Purkinje cell (primary cell): ENCODE data around the gene GLMN. TPM values are rescaled to one million over a fixed set of nuclear protein-coding genes. Genes with fewer than 3 reads are reported as not detected.

Experiments used
- polyA plus RNA-seq: library from polyadenylated mRNA; unstranded; fragments of >200 nt; fragmentation: Nextera tagmentation; gene quantifications from 2 replicates; pipeline ENCODE4 v1.2.1, GENCODE V29; 2014

GLMN gene
- polyA plus RNA-seq: 39.3 and 47.1 TPM in 2 replicates

GRCh38 chr1:92298573-92299476 is at the start of gene GLMN, which contains the start of gene RPAP2:
GLMN (minus strand) TSS chr1:92298987; CDS start chr1:92297999, 988 bp downstream.
RPAP2 (plus strand) TSS chr1:92299059; CDS start chr1:92299074, 15 bp downstream.

GRCh38 chr1:92217721-92218120 is 81.1 kb downstream of the GLMN start, which contains the start of gene C1orf146:
C1orf146 (plus strand) TSS chr1:92217915; CDS start chr1:92231421, 13,506 bp downstream.

Other genes with a start within 250 kb of the GLMN start
- not detected in 2 replicates for gene SETSIP, start 223.6 kb downstream of the GLMN start, polyA plus RNA-seq
- 573 and 622 TPM in 2 replicates for gene BTBD8, start 218.6 kb downstream of the GLMN start, polyA plus RNA-seq
- gene C1orf146, start 81.1 kb downstream of the GLMN start, polyA plus RNA-seq: 5.1 and 10.2 TPM in 2 replicates
- gene RPAP2, start 72 bp upstream of the GLMN start, polyA plus RNA-seq: 32.6 and 46.9 TPM in 2 replicates
- not detected in 2 replicates for gene GFI1, start 187.9 kb upstream of the GLMN start, polyA plus RNA-seq